KOPT-K1 (cell line): ENCODE results near the gene CFB.

Experiments used
- H3K27ac ChIP-seq: fragments of 200-600 bp; sonication (generic); 2 replicates; pipeline ENCODE4 v1.5.1; 2016; ENCODE audit warnings: antibody characterized with exemption, mild to moderate bottlenecking, low read depth, low read length; ENCODE audit not compliant: poor library complexity, severe bottlenecking
- H3K36me3 ChIP-seq: fragments of 200-600 bp; sonication (generic); 2 replicates; pipeline ENCODE4 v1.5.1; 2017; ENCODE audit warnings: antibody characterized with exemption, mild to moderate bottlenecking, low read length, moderate library complexity; ENCODE audit not compliant: insufficient read depth
- H3K9me3 ChIP-seq: fragments of 200-600 bp; sonication (generic); 2 replicates; pipeline ENCODE4 v1.5.1; 2017; ENCODE audit warnings: antibody characterized with exemption, low read length, mild to moderate bottlenecking; ENCODE audit not compliant: insufficient read depth, poor library complexity, severe bottlenecking

Gene CFB

GRCh38 chr6:31952140-31952805 lies 6.4 kb downstream of the CFB start:
- H3K36me3 ChIP-seq, result peaks cover 67% of the 10 kb centered on the region
- no peaks in the 10 kb centered on the region for H3K9me3 ChIP-seq
- H3K27ac ChIP-seq, result no peak overlapping the region

- H3K9me3 ChIP-seq, result no peaks in the 10 kb centered on the region
- H3K36me3 ChIP-seq, result peaks cover 68% of the 10 kb centered on the region
- H3K27ac ChIP-seq, result no peak overlapping the region
Observed at GRCh38 chr6:31952890-31953289, 7.0 kb downstream of the CFB start.

DNA sequence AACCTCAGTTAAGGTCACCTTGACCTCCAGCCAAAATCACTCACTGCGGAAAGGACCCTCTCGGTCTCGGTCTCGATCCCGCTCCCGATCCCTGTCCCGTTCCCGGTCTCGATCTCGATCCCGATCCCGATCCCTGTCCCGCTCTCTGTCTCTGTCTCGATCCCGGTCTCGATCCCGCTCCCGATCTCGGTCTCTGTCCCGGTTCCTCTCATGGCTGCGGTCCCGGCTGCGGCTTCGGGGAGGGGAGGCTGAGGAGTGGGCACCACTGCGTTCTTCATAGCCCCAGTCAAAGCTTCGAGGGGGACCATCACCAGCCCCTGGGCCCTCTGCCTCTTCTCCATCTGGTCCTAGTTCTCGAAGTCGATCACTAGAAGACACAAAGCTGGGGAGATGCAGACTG lies 8.6 kb downstream of the CFB start:
- Histone ChIP-seq H3K27ac (no peak overlapping the region), H3K36me3 (peaks cover 68% of the 10 kb centered on the region), H3K9me3 (no peaks in the 10 kb centered on the region)

DNA sequence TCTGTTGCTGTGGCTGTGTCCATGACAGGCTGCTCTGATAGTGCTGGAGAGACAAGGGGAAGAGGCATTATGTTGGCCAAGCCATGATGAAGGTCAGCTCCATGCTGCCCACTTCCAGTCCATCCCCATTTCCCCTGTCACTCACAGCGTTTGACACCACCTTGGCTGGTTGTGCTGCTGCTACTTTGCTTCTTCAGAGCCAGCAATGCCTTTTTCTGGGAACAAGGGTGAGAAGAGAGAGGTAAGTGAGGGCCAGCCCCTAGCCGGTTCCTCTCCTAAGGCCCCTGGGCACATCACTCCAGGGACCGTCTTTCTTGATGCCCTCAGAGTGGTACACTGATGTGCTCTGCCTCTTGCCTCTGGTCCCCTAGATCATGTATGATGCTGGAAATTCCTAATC lies 10.9 kb downstream of the CFB start:
- Histone ChIP-seq H3K9me3 (no peaks in the 10 kb centered on the region), H3K36me3 (peaks cover 76% of the 10 kb centered on the region), H3K27ac (no peak overlapping the region)

DNA sequence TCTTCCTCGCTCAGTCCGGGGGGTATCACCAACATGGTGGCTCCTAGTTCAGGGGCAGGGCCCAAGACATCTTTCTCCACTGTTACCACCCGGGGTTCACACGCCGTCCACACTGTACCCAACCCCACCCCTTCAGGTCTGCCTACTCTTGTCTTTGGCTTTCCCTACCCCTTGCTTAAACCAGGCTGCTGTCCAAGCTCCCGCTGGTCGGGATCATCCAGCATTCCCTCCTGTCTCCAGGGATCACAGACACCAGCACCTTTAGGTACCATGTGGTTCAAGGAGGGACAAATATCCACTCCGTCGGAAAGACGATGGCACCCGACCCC lies 12.5 kb downstream of the CFB start:
- H3K27ac ChIP-seq, result peak overlapping the region; percentile 77
- H3K36me3 ChIP-seq, result peaks cover 76% of the 10 kb centered on the region
- H3K9me3 ChIP-seq, result no peaks in the 10 kb centered on the region

- Histone ChIP-seq H3K36me3 (peaks cover 76% of the 10 kb centered on the region), H3K27ac (peak within 1 kb of the TSS; percentile 77), H3K9me3 (no peaks in the 10 kb centered on the region)
Observed at GRCh38 chr6:31958741-31959739, 13.1 kb downstream of the CFB start, which contains the start of the genes NELFE and SKIC2. NELFE (minus strand) TSS chr6:31958971; CDS start chr6:31958446, 525 bp downstream. SKIC2 (plus strand) TSS chr6:31959175; CDS start chr6:31959193, 18 bp downstream.

- Histone ChIP-seq H3K9me3 (no peaks in the 10 kb centered on the region), H3K36me3 (peaks cover 76% of the 10 kb centered on the region), H3K27ac (no peak overlapping the region)
Observed at GRCh38 chr6:31961616-31962015, 15.7 kb downstream of the CFB start.

DNA sequence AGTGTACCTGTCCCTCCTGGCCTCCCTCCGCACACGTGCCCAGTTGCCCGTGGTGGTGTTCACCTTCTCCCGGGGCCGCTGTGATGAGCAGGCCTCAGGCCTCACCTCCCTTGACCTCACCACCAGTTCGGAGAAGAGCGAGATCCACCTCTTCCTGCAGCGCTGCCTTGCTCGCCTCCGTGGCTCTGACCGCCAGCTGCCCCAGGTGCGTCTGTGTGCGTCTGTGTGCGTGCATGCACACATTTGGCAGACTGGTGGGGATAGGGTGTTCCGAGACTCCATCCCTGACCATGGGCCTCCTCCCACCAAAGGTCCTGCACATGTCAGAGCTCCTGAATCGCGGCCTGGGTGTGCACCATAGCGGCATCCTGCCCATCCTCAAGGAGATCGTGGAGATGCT lies 18.0 kb downstream of the CFB start:
- Histone ChIP-seq H3K9me3 (no peaks in the 10 kb centered on the region), H3K27ac (no peak overlapping the region), H3K36me3 (peaks cover 91% of the 10 kb centered on the region)

GRCh38 chr6:31965700-31966099 lies 19.8 kb downstream of the CFB start:
- Histone ChIP-seq H3K36me3 (peaks cover 100% of the 10 kb centered on the region), H3K9me3 (no peaks in the 10 kb centered on the region), H3K27ac (no peak overlapping the region)

GRCh38 chr6:31966506-31966905 lies 20.6 kb downstream of the CFB start:
- peaks cover 95% of the 10 kb centered on the region for H3K36me3 ChIP-seq

DNA sequence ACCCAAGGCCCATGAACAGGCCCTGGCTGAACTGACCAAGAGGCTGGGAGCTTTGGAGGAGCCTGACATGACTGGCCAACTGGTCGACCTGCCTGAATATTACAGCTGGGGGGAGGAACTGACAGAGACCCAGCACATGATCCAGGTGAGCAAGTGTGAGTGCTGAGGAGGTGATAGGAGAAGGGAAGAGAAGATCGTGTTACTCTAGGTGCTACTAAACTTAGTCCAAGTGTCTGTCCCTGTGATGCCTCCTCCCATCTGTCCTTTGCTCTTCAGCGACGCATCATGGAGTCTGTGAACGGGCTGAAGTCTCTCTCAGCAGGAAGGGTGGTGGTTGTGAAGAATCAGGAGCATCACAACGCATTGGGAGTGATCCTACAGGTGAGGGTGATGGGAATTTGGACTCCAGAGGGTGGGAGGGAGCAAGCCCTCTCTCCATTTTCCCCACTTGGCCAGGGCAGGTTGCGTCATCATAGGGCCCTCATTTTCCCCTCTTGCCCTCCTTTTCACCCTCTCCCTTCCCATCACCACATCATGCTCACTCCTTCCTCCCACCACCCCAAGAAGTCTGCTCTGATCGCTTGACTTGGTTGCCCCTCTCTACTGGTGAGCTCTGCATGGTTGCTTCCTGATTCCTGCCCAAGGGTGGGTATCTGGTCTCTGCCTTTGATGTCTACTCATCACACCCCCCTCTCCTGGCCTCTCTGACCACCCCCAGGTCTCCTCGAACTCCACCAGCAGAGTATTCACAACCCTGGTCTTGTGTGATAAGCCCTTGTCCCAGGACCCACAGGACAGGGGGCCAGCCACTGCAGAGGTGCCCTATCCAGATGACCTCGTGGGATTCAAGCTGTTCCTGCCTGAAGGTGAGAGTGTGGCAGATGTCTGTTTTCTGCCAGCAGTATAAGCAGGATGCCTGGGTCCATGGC lies 21.4 kb downstream of the CFB start:
- Histone ChIP-seq H3K9me3 (no peaks in the 10 kb centered on the region), H3K36me3 (peaks cover 88% of the 10 kb centered on the region), H3K27ac (no peak overlapping the region)

More at GRCh38 chr6:31966506-31966905, 20.6 kb downstream of the CFB start:
- Histone ChIP-seq H3K9me3 (no peaks in the 10 kb centered on the region), H3K27ac (no peak overlapping the region)

DNA sequence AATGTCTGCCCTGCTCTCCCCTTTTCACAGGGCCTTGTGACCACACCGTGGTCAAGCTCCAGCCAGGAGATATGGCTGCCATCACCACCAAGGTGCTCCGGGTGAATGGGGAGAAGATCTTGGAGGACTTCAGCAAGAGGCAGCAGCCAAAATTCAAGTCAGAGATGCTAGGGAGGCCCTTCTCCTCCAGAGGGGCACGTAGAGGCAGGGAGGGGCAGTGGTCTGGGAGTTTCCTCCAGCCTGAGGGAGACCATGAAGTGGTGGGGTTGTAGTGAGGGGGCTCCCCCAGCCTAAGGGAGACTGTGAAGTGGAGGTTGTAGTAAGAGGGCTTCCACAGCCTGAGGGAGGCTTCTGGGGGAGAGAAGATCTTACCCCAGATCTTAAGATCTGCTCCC lies 22.0 kb downstream of the CFB start:
- H3K27ac ChIP-seq, result no peak overlapping the region
- H3K9me3 ChIP-seq, result no peaks in the 10 kb centered on the region
- peaks cover 81% of the 10 kb centered on the region for H3K36me3 ChIP-seq

DNA sequence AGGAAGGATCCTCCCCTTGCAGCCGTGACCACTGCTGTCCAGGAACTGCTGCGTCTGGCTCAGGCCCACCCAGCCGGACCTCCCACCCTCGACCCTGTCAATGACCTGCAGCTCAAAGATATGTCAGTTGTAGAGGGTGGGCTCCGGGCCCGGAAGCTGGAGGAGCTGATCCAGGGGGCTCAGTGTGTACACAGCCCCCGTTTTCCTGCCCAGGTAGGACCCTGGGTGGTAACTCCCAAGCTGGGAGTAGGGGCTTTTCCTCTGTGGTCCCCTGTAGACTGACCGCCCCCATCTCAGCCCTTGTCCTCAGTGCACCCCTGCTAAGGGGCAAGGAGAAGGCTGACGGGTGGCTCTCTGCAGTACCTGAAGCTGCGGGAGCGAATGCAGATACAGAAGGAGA lies 22.4 kb downstream of the CFB start:
- no peaks in the 10 kb centered on the region for H3K9me3 ChIP-seq
- no peak overlapping the region for H3K27ac ChIP-seq
- H3K36me3 ChIP-seq, result peaks cover 77% of the 10 kb centered on the region

GRCh38 chr6:31968791-31969711 lies 23.2 kb downstream of the CFB start:
- Histone ChIP-seq H3K36me3 (peaks cover 70% of the 10 kb centered on the region), H3K27ac (no peak overlapping the region), H3K9me3 (no peaks in the 10 kb centered on the region)
